Measurements from ENCODE around the gene RIN2.
"Not testable (repeated sequence)": the region's sequence is repeated elsewhere in the genome, so short reads cannot be mapped to it uniquely, and the experiment has no call there.

The RIN2 gene

DNA sequence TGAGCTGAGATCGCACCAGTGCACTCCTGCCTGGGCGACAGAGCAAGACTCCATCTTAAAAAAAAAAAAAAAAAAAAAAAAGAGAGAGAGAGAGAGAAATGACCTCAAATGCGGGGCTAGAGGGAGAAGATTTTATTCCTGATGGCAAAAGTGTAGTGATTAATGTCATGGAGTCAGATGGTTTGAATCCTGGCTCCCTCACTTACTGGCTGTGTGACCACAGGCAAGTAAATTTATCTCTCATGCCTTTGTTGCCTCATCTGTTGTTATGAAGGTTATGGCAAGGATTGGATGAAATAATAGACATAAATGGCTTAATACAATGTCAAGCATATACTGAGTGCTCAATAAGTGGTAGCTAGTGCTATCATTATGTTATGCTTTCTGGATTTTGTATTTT, 29.3 kb downstream of the RIN2 start:
- DNase-seq (ENCODE audit: low read depth in 2 of 2) = no peak

DNA sequence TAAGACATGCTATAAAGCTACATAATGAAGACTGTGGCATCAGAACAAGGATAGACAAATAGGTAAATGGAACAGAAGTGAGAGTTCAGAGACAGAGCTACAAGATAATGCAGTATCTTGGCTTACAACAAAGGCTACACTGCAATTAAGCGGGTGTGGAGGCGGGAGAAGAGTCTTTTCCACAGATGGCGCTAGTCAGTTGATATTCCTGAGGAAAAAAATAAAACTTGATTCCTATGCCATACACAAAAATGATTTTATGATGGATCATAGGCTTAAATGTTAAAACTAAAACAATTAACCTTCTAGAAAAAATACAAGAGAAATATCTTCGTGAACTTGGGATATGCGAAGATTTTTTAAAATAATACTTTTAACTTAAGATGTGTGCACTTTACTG, 31.0 kb downstream of the RIN2 start:
- no peak for DNase-seq (ENCODE audit: low read depth in 2 of 2)

DNA sequence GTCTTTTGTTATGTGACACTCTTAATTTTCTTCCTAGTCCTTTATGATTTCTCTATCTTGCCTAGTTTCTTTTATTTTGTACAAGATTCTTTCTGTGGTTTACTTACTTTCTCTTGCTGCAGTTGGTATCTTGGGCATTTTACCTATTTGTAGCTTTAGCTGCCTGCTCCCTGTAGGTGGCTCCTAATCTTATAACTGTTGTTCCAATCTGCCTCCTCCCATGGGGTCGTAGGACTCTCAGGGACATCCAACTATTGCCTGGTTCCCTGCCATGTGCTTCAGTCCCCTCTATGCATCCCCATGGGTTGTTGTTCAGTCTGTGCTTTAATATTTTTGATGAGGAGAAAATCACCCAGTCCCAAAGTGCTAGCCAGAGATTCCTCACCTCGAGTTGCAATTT, 31.4 kb downstream of the RIN2 start:
- DNase-seq (ENCODE audit: low read depth in 2 of 2) = no peak

DNA sequence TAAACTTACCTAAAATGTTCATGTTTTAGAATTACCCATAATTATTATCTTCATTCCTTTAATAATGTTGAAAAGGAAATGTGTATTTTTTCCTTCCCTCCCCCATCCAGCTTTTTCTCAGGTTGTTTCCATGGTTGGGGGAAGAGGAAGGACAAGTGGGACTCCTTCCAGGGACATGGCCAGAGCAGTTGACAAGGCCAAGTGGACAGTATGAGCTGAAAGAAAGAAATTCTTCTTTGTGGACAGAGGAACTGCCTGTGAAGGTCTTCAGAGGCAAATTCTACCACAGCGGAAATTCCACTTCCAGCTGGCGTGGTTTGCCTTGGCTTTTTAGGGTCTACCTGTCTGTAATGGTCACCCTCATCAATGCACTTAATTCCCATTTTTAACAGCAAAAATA, 33.8 kb downstream of the RIN2 start:
- DNase-seq (ENCODE audit: low read depth in 2 of 2) = no peak

DNA sequence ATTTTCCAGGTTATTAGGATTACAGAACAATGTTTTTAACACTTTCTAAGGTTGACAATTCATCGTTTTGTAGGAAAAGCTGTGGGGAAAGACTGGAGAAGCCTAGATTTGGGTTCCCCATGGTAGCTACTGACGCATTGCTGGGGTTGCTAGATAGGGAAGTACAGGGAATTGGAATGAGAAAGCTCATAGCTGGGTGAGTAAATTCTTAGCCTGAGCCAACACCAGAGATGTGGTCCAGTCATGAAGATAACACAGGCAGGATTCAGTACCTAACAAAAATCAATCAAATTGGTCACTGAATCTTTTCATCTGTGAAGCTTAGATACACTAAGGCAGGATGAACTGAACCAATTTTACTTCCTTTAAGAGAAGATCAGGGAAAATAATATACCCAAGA, 35.7 kb downstream of the RIN2 start:
- no peak for DNase-seq (ENCODE audit: low read depth in 2 of 2)

DNA sequence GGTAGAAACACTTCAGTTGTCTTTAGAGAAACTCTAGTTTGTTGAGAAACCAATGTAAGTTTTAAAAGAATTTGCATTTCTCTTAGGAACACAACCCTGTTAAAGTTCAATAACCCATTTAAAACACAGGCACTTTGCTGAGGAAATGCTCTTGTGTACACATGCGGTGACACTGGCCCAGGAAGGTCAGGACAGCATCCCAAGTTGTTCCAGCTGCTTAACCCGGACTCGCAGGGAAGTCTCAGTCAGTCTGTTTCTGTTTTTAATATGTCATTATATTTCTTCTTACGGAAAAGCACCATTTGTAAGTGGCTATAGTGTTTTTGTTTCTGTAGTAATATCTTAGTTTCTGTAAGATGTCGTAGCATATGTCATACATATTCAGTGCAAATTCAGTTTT, 36.9 kb downstream of the RIN2 start:
- DNase-seq (ENCODE audit: low read depth in 2 of 2) = no peak

DNA sequence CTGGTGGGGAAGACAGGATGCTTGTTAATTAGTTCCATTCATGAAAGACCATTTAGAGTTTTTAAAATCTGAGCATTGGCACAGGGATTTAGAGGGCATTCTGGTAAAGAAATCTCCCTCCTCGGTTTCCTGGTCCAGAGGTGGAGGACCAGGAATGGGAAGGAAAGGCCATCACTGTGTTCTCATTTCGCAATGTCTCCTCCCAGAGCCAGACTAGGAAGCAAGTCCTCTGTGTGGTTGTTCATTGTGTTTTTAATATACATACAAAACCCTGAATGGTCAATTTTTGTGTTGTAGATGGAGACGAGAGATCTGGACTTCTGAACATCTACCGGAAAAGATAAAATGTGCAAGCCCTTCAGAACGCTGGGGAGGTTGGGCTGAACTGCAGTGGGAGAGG, 41.3 kb downstream of the RIN2 start:
- DNase-seq (ENCODE audit: low read depth in 2 of 2) = no peak

DNA sequence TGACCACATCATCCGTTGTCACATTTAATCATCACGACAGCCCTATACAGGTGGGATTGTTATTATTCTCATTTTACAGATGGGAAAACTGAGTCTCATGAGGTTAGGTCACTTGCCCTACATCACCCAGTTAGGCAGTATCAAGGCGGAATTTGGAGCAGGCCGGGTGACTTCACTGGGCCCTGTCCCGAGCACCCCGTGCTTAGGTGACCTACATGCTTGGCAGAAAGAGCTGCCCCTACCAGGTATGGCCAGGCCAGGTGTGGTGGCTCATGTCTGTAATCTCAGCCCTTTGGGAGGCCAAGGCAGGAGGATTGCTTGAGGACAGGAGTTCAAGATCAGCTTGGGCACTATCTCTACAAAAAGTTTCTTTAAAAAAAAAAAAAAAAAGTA, 44.0 kb downstream of the RIN2 start:
- DNase-seq (ENCODE audit: low read depth in 2 of 2) = no peak

DNA sequence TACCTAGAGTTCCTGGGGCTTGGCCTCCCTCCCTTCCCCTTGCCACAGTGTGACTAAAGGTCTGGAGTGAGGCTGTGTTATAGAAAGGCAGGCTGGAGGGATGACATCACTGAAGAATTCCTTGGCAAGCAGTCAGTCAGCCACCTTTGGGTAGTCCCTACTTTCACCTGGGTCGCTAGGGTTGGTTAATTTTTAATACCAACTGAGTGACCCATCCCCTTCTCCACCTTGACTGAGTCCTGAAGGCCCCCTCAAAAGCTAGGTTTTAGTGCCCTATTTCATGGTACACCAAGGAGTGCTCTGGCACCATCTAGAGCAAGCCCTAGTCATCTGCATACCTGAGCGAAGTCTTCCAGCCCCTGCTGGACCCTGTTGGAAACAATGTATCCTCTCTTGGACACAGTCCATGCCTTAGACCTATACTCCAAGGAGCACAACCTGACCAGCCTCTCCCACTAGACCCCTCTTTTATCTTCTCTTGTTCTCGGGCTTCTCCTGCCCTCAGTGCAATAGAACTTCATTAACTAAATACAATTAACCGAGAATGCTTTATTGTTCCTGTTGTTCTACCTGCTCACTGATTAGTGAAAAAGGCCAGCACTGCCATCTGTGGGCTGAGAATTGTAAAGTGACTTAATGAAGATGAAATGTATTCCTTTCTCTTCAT, 44.6 kb downstream of the RIN2 start:
- DNase-seq (ENCODE audit: low read depth in 2 of 2) = no peak

DNA sequence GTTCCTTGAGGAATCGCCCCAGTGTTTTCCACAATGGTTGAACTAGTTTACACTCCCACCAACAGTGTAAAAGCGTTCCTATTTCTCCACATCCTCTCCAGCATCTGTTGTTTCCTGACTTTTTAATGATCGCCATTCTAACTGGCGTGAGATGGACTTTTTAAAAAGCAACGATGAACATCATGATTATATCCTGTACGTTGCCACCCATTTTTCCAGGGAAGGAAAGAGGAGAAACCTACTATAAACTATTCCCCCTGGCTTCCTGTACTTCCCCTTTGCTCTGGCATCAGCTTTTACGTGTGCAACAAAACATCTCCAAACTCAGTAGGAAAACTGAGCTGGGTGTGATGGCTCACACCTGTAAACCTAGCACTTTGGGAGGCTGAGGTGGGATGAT, 48.2 kb downstream of the RIN2 start:
- DNase-seq (ENCODE audit: low read depth in 2 of 2) = not testable (repeated sequence)

DNA sequence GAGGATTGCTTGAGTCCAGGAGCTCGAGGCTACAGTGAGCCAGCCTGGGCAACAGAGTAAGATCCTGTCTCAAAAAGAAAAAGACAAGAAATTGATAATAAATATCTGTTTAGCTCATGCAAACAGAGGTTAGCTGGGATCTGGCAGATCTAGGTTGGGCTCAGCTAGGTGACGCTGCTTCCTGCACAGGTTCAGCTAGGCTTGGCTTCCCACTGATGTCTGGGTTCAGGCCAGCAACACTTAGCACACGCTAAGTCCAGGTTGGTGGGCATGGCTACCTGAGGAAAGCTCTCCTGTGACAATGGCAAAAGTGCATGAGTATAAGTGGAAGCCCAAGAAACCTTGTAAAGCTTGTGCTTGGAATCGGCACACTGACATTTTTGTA, 48.7 kb downstream of the RIN2 start:
- DNase-seq (ENCODE audit: low read depth in 2 of 2) = no peak

DNA sequence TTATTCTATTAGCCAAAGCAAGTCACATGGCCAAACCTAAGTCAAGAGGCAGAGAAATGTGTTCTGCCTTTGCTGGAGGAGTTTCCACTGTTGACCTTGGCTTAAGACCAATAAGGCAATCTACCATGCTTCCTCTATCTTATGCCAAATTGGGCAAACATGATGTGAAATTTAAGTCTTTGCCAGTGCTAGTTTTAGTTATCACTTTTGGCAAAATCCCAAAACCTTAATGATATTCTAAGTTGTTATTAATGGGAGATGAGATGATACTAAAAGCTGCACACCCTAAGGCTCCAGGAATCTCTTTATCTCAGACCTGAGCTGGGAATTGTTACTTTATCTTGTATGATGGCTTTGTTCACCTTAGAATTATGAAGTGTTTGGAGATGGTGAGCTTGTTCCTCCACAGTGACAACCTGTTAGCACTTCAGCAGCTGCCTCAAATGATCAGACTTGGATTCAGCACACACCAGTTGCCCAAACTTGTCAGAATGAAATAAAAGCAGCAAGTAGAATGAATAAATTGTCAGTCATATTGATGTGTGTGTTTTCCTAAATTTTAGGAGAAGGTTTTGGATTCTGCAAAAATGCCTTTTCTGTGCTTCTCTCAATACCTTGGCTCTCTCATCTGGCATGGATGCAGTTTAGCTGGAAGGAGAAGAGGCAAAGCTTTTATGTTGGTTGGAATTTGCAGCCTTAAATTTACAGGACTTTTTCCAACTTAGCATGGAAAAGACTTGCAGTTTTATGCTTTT, 49.3 kb downstream of the RIN2 start:
- DNase-seq (ENCODE audit: low read depth in 2 of 2) = no peak

Measured in stimulated activated CD8-positive, alpha-beta memory T cell treated with anti-CD3 and anti-CD28 coated beads, Interleukin-7, amount 100 ng/mL, for 4 hours (primary cell).